Ovary (tissue), 9 donors: ENCODE results near the gene ITGB6. TPM values are rescaled to one million over a fixed set of nuclear protein-coding genes. Genes with fewer than 3 reads are reported as not detected.
"Not testable (repeated sequence)": the region's sequence is repeated elsewhere in the genome, so short reads cannot be mapped to it uniquely, and the experiment has no call there.

ENCODE experiments used
- DNase-seq, 5 donors: peaks; one replicate each; pipeline ENCODE4 v3.0.0-alpha.2; 2019 to 2020
- H3K27ac ChIP-seq, 2 donors: fragments of 200-600 bp; one replicate each; pipeline versions ENCODE4 v1.5.1 to v1.8.0; 2019 to 2022
- H3K27me3 ChIP-seq: fragments of 200-600 bp; one replicate; pipeline ENCODE4 v1.8.0; 2022
- H3K36me3 ChIP-seq: fragments of 200-600 bp; sonication (generic); one replicate; pipeline ENCODE4 v1.5.1; 2019
- H3K4me1 ChIP-seq: one replicate; pipeline ENCODE4 v1.8.1; 2013; ENCODE audit warnings: mild to moderate bottlenecking, moderate library complexity; ENCODE audit not compliant: insufficient read depth
- H3K4me3 ChIP-seq: fragments of 200-600 bp; sonication (generic); one replicate; pipeline ENCODE4 v1.5.1; 2017
- H3K9me3 ChIP-seq, 2 donors: fragments of 200-600 bp in 1 of 2; sonication (generic) in 1 of 2; one replicate each; pipeline versions ENCODE4 v1.5.1 to v1.8.1; 2013 to 2019; ENCODE audit warnings: mild to moderate bottlenecking in 1 of 2, moderate library complexity in 1 of 2
- EP300 ChIP-seq: sonication (generic); formaldehyde crosslinking; IDR thresholded peaks from one replicate; pipeline ENCODE4 v1.6.1; 2017; ENCODE audit warnings: antibody characterized with exemption
- POLR2A ChIP-seq: fragments of 450-650 bp; IDR thresholded peaks from one replicate; pipeline ENCODE4 v1.6.1; 2017; ENCODE audit warnings: antibody characterized with exemption, mild to moderate bottlenecking, moderate library complexity
- WGBS, 3 donors: extraction: QIAGEN DNeasy Blood & Tissue Kit in 1 of 3; methylation state at CpG; one replicate each; pipeline versions ENCODE4 v1.1.5 to v1.1.7; 2013 to 2017; 5-methylcytosine and 5-hydroxymethylcytosine counted together
- intact Hi-C, 4 donors: fragments of 100-400 bp; cut with DNase I; formaldehyde crosslinking; loops; one replicate each; pipeline versions ENCODE4 v1.11.0 to v1.15.1; 2022 to 2023
- polyA plus RNA-seq, 2 donors: library from polyadenylated mRNA; stranded (reverse); fragments of 200-250 nt in 1 of 2; fragments of 350-450 nt in 1 of 2; fragmentation: Illumina TruSeq in 1 of 2; extraction: RNeasy Lipid Tissue Mini Kit (QIAGEN cat#74804) in 1 of 2; gene quantifications; one replicate each; pipeline ENCODE4 v1.2.3, GENCODE V29; 2013 to 2014
- total RNA-seq, 7 donors: library from RNA; depleted of rRNA in 2 of 7; stranded (reverse); fragments of >200 nt in 2 of 7; fragmentation: NEBNext Ultra II Directional in 3 of 7; extraction: Animal tissue kit (Norgen Biotek cat#: 25700) in 3 of 7; gene quantifications; one replicate each; pipeline versions ENCODE4 v1.1.0 to v1.2.4, GENCODE V29; 2016 to 2023
- TF ChIP-seq, protein P1 (sequence below), 3 donors: fragments of 450-650 bp in 2 of 3; fragments of 200-600 bp in 1 of 3; IDR thresholded peaks; one replicate each; pipeline versions ENCODE4 v1.5.1 to v1.8.0; 2016 to 2022; ENCODE audit warnings: antibody characterized with exemption in 3 of 3, mild to moderate bottlenecking in 1 of 3
- donor health status: DM: no; HTN: no; CAD: no; lungs with moderate emphysema.
- donor health status: DM: no; HTN: no; CAD: no.
- donor health status: Bipolar disorder and iron deficiency.
- donor health status: DM: yes; HTN: yes; CAD: no.
- donor health status: DM: no; HTN: no; CAD: no.
- donor health status: DM: yes; HTN: yes; CAD: no.

The ITGB6 gene
- total and polyA plus RNA-seq, 9 donors = 0.17 to 3.6 (median 0.36) TPM; not detected in 5

DNA sequence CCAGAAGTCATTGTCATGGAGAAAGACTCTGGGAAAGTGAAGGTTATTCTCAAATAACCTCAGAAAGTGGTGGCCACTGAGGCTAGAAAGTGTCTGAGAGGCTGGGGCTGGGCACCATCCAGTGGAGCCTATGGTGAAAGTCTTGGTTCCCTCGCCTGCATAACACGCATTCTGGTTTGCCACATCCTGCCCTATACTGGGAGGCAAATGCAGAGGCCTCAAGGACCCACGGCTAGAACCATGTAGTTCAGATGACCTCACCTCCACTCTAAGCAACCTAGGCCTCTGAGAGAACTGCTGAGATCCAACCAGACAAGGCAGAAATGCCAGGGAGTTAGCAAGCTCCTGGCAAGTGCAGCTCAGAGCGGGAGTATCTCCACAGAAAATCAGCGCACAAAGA, 5.1 kb downstream of the ITGB6 start:
- TF ChIP-seq EP300 (no peak), POLR2A (no peak)
- TF ChIP-seq, protein P1, sequence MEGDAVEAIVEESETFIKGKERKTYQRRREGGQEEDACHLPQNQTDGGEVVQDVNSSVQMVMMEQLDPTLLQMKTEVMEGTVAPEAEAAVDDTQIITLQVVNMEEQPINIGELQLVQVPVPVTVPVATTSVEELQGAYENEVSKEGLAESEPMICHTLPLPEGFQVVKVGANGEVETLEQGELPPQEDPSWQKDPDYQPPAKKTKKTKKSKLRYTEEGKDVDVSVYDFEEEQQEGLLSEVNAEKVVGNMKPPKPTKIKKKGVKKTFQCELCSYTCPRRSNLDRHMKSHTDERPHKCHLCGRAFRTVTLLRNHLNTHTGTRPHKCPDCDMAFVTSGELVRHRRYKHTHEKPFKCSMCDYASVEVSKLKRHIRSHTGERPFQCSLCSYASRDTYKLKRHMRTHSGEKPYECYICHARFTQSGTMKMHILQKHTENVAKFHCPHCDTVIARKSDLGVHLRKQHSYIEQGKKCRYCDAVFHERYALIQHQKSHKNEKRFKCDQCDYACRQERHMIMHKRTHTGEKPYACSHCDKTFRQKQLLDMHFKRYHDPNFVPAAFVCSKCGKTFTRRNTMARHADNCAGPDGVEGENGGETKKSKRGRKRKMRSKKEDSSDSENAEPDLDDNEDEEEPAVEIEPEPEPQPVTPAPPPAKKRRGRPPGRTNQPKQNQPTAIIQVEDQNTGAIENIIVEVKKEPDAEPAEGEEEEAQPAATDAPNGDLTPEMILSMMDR (IDR thresholded peaks at IDR 0.05) = no peak
- no peaks in the 10 kb centered on the region for H3K27me3 ChIP-seq
- H3K27ac ChIP-seq = no peak overlapping the region
- WGBS, 3 donors = 79 to 92% (median 90%) methylated on average over 5 of the region's 5 CpGs
- H3K4me1 ChIP-seq = no peaks in the 10 kb centered on the region
- H3K9me3 ChIP-seq = no peaks in the 10 kb centered on the region
- DNase-seq = no peak
- intact Hi-C loops = no loop called here
- no peaks in the 10 kb centered on the region for H3K36me3 ChIP-seq
- H3K4me3 ChIP-seq = no peak overlapping the region

DNA sequence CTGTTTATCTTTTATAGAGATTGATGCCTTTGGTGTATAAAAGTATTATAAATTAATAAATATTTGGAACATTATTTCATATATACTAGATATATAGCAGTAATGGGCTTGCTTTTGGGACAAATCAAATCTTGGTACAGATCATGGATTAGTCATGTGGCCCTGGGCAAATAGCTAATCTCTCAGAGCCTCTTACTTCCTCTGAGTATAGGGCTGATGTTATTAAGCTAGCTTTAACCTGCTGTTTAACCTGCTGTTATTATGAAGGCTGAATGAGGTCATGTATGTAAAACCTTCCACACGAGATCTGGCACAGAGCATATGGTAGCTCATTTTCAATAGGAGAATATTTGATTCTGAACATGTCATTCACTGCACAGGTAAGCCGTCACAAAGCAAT, 5.7 kb downstream of the ITGB6 start:
- DNase-seq = no peak
- 87 to 100% (median 88%) methylated on average over 2 of the region's 2 CpGs for WGBS, 3 donors
- no peak overlapping the region for H3K27ac ChIP-seq
- H3K27me3 ChIP-seq = no peaks in the 10 kb centered on the region
- no peaks in the 10 kb centered on the region for H3K36me3 ChIP-seq
- H3K9me3 ChIP-seq = no peaks in the 10 kb centered on the region
- no peaks in the 10 kb centered on the region for H3K4me1 ChIP-seq
- TF ChIP-seq, protein P1 (IDR thresholded peaks at IDR 0.05) = no peak
- no peak for TF ChIP-seq EP300
- no peak for TF ChIP-seq POLR2A
- intact Hi-C loops = no loop called here
- no peak overlapping the region for H3K4me3 ChIP-seq

DNA sequence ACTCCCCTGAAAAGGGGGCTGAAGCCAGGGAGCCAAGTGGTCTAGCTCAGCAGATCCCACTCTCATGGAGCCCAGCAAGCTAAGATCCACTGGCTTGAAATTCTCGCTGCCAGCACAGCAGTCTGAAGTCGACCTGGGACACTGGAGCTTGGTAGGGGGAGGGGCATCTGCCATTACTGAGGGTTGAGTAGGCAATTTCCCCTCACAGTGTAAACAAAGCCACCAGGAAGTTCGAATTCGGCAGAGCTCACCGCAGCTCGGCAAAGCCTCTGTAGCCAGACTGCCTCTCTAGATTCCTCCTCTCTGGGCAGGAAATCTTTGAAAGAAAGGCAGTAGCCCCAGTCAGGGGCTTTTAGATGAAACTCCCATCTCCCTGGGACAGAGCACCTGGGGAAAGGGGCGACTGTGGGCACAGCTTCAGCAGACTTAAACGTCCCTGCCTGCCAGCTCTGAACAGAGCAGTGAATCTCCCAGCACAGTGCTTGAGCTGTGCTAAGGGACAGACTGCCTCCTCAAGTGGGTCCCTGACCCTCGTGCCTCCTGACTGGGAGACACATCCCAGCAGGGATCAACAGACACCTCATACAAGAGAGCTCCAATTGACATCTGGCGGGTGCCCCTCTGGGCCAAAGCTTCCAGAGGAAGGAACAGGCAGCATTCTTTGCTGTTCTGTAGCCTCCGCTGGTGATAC, 18.8 kb downstream of the ITGB6 start:
- H3K9me3 ChIP-seq, H3K36me3 ChIP-seq, intact Hi-C loops, H3K4me1 ChIP-seq, DNase-seq, H3K27ac ChIP-seq, H3K4me3 ChIP-seq, H3K27me3 ChIP-seq: not testable (repeated sequence)
- WGBS, 3 donors = 58 to 74% (median 73%) methylated on average over 9 to 11 of the region's 11 CpGs

DNA sequence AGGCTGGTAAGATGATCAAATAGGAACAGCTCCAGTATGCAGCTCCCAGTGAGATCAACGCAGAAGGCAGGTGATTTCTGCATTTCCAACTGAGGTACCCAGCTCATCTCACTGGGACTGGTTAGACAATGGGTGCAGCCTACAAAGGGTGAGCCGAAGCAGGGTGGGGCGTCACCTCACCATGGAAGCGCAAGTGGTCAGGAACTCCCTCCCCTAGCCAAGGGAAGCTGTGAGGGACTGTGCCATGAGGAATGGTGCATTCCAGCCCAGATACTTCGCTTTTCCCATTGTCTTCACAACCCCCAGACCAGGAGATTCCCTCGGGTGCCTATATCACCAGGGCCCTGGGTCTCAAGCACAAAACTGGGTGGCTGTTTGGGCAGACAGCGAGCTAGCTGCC, 19.4 kb downstream of the ITGB6 start:
- H3K4me1 ChIP-seq, H3K9me3 ChIP-seq, DNase-seq, H3K4me3 ChIP-seq, H3K36me3 ChIP-seq, H3K27me3 ChIP-seq, intact Hi-C loops, H3K27ac ChIP-seq: not testable (repeated sequence)
- 91 to 96% (median 93%) methylated on average over 7 of the region's 7 CpGs for WGBS, 3 donors

DNA sequence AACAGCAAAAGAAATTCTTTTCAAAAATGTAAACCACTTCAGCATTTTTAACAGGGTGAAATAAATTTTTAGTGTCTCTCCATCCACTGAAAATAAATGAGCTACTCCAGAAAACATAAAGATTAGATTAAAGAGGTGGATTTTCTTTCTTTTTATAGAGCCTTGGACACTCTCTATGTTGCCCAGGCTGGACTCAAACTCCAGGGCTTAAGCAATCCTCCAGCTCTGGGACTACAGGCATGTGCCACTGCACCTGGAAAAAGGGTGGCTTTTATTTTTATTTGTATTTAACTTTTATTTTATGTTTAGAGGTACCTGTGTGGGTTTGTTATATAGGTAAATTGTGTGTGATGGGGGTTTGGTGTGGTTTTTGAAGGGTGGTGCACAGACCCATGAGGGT, 19.9 kb downstream of the ITGB6 start:
- TF ChIP-seq, protein P1 (IDR thresholded peaks at IDR 0.05) = no peak
- no peak for TF ChIP-seq EP300
- no peak for TF ChIP-seq POLR2A
- H3K4me3 ChIP-seq = no peak overlapping the region
- DNase-seq = no peak
- H3K36me3 ChIP-seq = no peaks in the 10 kb centered on the region
- H3K4me1 ChIP-seq = no peaks in the 10 kb centered on the region
- no peaks in the 10 kb centered on the region for H3K9me3 ChIP-seq
- no peaks in the 10 kb centered on the region for H3K27me3 ChIP-seq
- no peak overlapping the region for H3K27ac ChIP-seq
- intact Hi-C loops = no loop called here
